Activated effector memory CD4-positive, alpha-beta T cell treated with Interleukin-2 at 50 U/mL for 16 hours (primary cell): ENCODE results near the gene HMGXB4.
A peak's percentile ranks its signal among the peaks of the same experiment; 100 is the strongest.
"Not testable (repeated sequence)": the region's sequence is repeated elsewhere in the genome, so short reads cannot be mapped to it uniquely, and the experiment has no call there.

Experiments used
- DNase-seq: peaks from one replicate; pipeline ENCODE4 v3.0.0-alpha.2; 2020

The HMGXB4 gene, protein sequence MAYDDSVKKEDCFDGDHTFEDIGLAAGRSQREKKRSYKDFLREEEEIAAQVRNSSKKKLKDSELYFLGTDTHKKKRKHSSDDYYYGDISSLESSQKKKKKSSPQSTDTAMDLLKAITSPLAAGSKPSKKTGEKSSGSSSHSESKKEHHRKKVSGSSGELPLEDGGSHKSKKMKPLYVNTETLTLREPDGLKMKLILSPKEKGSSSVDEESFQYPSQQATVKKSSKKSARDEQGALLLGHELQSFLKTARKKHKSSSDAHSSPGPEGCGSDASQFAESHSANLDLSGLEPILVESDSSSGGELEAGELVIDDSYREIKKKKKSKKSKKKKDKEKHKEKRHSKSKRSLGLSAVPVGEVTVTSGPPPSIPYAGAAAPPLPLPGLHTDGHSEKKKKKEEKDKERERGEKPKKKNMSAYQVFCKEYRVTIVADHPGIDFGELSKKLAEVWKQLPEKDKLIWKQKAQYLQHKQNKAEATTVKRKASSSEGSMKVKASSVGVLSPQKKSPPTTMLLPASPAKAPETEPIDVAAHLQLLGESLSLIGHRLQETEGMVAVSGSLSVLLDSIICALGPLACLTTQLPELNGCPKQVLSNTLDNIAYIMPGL

DNA sequence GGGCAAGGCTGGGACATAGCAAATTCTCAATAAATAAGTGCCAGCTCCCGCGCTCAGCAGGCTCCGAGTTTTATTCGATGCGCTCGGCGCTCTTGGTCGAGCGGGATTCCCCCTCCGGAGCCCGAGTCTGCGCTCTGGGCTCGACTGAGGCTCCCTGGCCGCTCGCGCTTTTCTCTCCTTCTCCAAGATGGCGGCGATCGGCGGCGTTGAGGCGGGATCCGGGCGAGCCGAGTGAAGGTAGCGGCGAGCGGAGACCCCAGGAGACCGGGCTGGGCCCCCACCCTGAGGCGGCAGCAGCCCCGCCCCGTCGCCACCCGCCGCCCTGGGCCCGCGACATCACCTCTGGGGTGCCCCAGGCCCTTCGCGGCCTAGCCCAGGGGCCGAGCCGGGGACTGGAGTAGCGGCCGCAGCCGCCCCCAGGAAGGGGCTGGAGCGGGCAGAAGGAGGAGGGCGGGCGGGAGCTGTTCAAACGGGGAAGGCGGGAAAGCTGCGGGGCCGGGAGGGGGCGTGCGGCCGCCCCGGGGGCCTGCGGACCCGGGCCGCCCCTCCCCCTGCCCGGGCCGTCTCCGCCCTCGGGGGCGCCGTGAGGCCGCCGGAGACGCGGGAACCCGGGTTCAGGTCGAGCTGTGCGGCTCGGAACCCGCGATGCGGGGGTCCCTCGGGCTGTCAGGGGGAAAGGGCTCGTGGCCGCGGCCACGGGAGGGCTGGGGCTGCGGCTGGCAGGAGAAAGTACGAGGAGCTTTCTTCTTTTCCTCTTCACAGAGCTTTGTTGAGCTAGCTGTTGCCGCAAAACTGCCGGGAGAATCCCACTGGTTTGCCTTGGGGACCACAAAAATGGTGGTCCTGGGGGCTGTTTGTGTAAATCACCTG, at the start of gene HMGXB4:
HMGXB4 (plus strand) TSS at position 173 of the 870 bp plus-strand sequence. CDS start 4,898 bp downstream, outside the sequence.
- peak; percentile 78 for DNase-seq

GRCh38 chr22:35208003-35208402, 49.3 kb upstream of the HMGXB4 start:
- no peak for DNase-seq

GRCh38 chr22:35209203-35209602, 48.1 kb upstream of the HMGXB4 start:
- DNase-seq = no peak

- no peak for DNase-seq
These were observed 45.3 kb upstream of the HMGXB4 start for GRCh38 chr22:35212009-35212408.

DNA sequence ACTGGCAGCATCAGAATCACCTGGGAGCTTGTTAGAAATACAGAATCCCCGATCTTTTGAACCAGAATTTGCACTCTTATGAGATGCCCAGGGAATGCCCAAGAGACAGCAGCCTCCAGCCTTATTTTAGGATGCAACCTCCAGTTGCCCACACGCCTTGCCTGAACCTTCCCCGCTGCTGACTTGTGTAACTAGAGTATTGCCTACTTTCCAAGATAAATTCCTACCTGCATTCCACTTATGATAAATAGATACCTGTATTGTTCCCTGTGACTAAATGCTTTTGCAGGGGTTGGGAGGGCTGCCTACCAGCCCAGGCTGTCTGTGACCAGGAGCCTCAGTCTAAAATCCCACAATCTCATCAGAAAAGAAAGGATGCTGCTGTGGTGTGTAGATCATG, 44.3 kb upstream of the HMGXB4 start:
- no peak for DNase-seq

GRCh38 chr22:35214968-35215367, 42.3 kb upstream of the HMGXB4 start:
- no peak for DNase-seq

DNA sequence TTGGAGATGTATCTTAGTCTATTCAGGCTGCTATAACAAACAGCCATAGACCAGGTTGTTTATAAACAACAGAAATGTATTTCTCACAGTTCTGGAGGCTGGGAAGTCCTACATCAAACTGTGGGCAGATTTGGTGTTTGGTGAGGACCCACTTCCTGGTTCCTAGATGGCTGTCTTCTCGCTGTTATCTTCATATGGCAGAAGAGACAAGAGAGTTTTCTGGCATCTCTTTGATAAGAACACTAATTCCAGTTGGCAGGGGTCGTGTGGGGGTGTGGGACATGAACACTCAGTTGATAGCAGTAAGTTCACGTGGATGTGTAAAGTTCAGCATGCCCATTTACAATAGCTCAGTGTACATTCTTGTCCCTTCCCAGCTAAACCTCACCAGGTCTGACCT, 41.3 kb upstream of the HMGXB4 start:
- DNase-seq = no peak

DNA sequence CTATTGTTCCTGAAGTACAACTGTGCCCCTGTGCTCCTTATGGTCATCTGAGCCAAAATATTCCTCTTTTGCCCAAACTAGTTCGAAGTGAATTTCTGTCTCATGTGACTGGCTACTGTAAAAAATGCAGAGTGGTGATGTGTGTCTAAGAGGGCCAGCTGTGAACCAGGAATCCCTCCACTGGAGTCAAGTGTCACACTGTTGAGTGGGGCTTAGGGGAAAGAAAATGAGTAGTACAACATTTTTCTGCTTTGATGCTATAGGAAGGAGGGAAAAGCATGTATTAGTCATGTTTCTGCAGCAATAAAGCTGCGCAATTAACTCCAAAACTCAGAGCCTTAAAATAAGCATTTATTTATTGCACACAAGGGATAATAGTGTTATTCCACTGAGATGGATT, 39.8 kb upstream of the HMGXB4 start:
- no peak for DNase-seq

- no peak for DNase-seq
These were observed 39.2 kb upstream of the HMGXB4 start for GRCh38 chr22:35218079-35218478.

- no peak for DNase-seq
These were observed 38.3 kb upstream of the HMGXB4 start for GRCh38 chr22:35219012-35219411.

DNA sequence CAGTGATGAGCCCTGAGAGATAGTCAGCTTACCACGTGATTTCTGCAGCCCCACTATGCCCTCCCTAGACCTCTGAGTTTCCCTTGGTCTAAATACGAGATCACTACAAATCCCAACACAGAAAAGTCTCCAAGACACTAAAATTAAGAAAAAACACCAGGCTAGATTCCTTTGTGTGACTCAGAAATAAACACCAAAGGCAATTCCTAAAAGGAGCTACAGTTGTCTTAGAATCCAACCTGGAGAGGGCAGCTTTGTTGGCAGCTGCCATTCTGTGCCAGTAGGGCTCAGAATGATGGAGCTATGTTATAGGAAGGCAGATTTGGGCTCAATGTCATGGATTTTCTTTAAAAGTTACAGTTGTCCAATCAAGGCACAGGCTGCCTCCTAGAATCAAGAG, 37.1 kb upstream of the HMGXB4 start:
- DNase-seq = no peak

- no peak for DNase-seq
These were observed 32.3 kb upstream of the HMGXB4 start for GRCh38 chr22:35225010-35225409.

- no peak for DNase-seq
These were observed 30.2 kb upstream of the HMGXB4 start for GRCh38 chr22:35226958-35227647.

DNA sequence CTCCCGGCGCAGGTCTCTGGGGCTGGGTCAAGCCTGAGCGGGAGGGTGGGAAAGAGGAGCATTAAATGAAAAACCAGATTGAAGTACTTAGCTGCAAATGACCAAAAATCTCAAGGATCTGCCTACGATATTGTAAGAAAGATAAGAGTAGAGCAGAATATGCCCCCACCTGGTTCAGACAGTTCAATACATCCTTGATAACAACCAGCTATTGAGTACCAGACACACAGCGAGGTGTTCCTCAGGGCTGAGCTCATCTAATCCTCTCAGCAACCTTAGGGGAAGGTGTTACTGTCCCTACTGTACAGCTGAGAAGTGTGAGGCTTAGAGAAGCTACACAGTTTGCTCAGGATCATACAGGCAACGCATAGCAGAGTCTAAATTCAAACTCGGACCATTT, 27.4 kb upstream of the HMGXB4 start:
- DNase-seq = no peak

- DNase-seq = no peak
These were observed 26.9 kb upstream of the HMGXB4 start for GRCh38 chr22:35230417-35230816.

- DNase-seq = no peak
These were observed 26.3 kb upstream of the HMGXB4 start for GRCh38 chr22:35230839-35231584.

GRCh38 chr22:35231585-35232084, 25.7 kb upstream of the HMGXB4 start:
- DNase-seq = peak; percentile 42

DNA sequence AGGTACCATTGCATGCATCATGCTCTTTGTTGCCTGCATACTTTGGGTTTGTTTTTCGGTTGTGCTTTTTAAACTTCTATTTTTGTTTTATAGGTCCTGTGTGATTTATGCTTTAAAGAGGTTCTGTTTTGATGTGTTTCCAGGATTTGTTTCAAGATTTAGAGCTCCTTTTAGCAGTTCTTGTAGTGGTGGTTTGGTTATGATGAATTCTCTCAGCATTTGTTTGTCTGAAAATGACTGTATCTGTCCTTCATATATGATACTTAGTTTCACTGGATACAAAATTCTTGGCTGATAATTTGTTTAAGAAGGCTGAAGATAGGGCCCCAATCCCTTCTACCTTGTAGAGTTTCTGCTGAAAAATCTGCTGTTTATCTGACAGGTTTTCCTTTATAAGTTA, 18.5 kb upstream of the HMGXB4 start:
- not testable (repeated sequence) for DNase-seq

DNA sequence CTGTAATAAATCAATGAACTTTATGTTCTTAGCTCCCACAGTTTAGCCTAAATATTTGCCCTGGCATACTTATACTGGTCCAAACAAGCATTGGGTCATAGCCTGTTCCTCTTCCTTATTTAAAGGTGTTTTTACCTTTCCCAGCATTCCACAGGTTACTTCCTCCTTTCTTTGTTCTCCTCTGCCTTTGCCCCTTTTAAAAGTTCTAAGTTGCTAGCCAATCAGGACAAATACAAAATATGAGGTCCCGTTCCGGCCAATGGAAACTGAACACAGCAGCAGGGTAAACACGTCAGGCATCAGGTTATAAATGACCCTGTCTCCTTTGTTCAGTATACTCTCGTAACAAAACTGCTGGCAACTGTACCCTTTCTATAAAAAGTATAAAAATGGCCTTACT, 12.8 kb upstream of the HMGXB4 start:
- DNase-seq = not testable (repeated sequence)

DNA sequence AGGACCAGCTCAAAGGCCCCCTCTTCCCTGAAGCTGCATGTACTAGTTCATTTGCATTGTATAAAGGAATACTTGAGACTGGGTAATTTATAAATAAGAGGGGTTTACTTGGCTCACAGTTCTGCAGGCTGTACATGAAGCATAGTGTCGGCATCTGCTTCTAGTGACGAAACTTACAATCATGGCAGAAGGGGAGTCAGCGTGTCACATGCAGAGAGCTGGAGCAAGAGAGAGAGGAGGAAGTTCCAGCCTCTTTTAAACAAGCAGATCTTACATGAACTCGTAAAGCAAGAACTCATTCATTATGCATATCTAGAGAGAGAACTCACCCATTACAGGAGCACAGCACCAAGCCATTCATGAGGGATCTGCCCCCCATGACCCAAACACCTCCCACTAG, 7.1 kb upstream of the HMGXB4 start:
- no peak for DNase-seq

- no peak for DNase-seq
These were observed 3.3 kb upstream of the HMGXB4 start for GRCh38 chr22:35253946-35254345.

DNA sequence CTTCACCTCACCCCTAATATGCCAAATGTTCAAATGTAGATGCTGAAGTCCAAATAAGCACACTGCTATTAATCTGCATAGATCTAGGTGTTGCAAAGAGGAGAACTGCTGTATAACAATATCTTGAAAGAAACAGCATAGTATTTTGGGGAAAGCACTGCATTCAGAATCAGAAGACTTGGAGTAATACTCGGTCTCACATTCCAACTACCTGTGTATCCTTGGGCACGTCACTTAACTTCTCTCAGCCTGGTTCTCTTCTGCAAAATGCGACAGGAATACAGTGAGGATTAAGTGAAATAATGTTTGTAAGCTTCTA, 332 bp upstream of the HMGXB4 start:
- no peak for DNase-seq
